ENCODE data around the gene TBC1D22B.

Gene TBC1D22B

GRCh38 chr6:37309692-37310091 lies 52.1 kb downstream of the TBC1D22B start:
- H3K4me1 ChIP-seq (ENCODE audit: control insufficient read depth in 2 of 2, insufficient read depth in 2 of 2, low read length in 2 of 2) = no peaks in the 10 kb centered on the region
- H3K9me3 ChIP-seq (ENCODE audit: control insufficient read depth in 2 of 2, low read length in 2 of 2) = no peaks in the 10 kb centered on the region
- H3K4me3 ChIP-seq (ENCODE audit: low read length in 2 of 2) = no peak overlapping the region
- H3K27me3 ChIP-seq (ENCODE audit: control insufficient read depth in 2 of 2, insufficient read depth in 2 of 2, low read length in 2 of 2) = no peaks in the 10 kb centered on the region
- no peak overlapping the region for H3K9ac ChIP-seq (ENCODE audit: low read depth in 1 of 2, low read length in 2 of 2)
- H3K27ac ChIP-seq (ENCODE audit: low read depth in 2 of 2, low read length in 2 of 2) = no peak overlapping the region
- peaks cover 20 to 22% of the 10 kb centered on the region in 2 donors for H3K36me3 ChIP-seq (ENCODE audit: control insufficient read depth in 2 of 2, insufficient read depth in 2 of 2, low read length in 2 of 2)

- Histone ChIP-seq H3K36me3 (ENCODE audit: control insufficient read depth in 2 of 2, insufficient read depth in 2 of 2, low read length in 2 of 2) (peaks cover 17 to 26% of the 10 kb centered on the region in 2 donors), H3K4me1 (ENCODE audit: control insufficient read depth in 2 of 2, insufficient read depth in 2 of 2, low read length in 2 of 2) (no peaks in the 10 kb centered on the region), H3K27ac (ENCODE audit: low read depth in 2 of 2, low read length in 2 of 2) (no peak overlapping the region), H3K4me3 (ENCODE audit: low read length in 2 of 2) (no peak overlapping the region), H3K9ac (ENCODE audit: low read depth in 1 of 2, low read length in 2 of 2) (no peak overlapping the region), H3K27me3 (ENCODE audit: control insufficient read depth in 2 of 2, insufficient read depth in 2 of 2, low read length in 2 of 2) (no peaks in the 10 kb centered on the region), H3K9me3 (ENCODE audit: control insufficient read depth in 2 of 2, low read length in 2 of 2) (no peaks in the 10 kb centered on the region)
These were observed 53.4 kb downstream of the TBC1D22B start for GRCh38 chr6:37310966-37311365.

GRCh38 chr6:37311741-37312473 lies 54.3 kb downstream of the TBC1D22B start:
- Histone ChIP-seq H3K9ac (ENCODE audit: low read depth in 1 of 2, low read length in 2 of 2) (no peak overlapping the region), H3K36me3 (ENCODE audit: control insufficient read depth in 2 of 2, insufficient read depth in 2 of 2, low read length in 2 of 2) (peaks cover 24 to 31% of the 10 kb centered on the region in 2 donors), H3K9me3 (ENCODE audit: control insufficient read depth in 2 of 2, low read length in 2 of 2) (no peaks in the 10 kb centered on the region), H3K4me3 (ENCODE audit: low read length in 2 of 2) (no peak overlapping the region), H3K27ac (ENCODE audit: low read depth in 2 of 2, low read length in 2 of 2) (no peak overlapping the region), H3K4me1 (ENCODE audit: control insufficient read depth in 2 of 2, insufficient read depth in 2 of 2, low read length in 2 of 2) (no peaks in the 10 kb centered on the region), H3K27me3 (ENCODE audit: control insufficient read depth in 2 of 2, insufficient read depth in 2 of 2, low read length in 2 of 2) (no peaks in the 10 kb centered on the region)

DNA sequence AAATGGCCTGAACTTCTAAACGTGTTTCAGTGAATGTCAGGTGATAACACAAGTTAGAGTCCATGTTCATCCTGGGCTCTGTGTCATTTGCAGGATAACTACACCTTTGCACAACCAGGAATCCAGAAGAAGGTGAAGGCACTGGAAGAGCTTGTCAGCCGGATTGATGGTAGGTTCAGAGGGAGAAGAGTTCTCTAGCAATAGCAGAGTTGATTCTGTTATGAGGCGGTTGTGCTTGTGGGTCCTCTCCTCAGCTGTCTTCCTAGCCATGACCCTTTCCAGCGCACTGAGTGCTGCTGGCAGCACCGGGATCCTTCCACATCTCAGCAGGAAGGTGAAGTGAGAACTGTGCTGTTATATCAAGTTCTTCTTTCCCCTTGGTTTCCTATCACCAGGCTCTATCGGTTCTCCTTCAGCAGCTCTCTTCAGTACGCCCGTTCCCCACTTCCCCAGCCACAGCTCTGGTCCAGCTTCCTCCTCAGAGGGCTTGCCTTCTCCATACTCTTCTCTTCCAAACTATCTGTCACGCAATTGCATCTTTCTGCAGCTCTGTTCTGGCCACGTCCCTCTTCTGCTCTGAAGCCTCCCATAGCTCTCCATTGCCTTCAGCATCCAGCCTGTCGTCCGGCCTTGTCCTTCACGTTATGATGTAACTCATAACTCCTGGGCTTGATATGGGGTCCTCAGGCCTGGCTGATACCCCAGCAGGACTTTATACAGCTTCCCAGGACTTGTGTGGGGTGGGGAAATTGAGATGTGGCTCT lies 56.3 kb downstream of the TBC1D22B start:
- no peaks in the 10 kb centered on the region for H3K4me1 ChIP-seq (ENCODE audit: control insufficient read depth in 2 of 2, insufficient read depth in 2 of 2, low read length in 2 of 2)
- H3K27ac ChIP-seq (ENCODE audit: low read depth in 2 of 2, low read length in 2 of 2) = no peak overlapping the region
- no peaks in the 10 kb centered on the region for H3K9me3 ChIP-seq (ENCODE audit: control insufficient read depth in 2 of 2, low read length in 2 of 2)
- H3K9ac ChIP-seq (ENCODE audit: low read depth in 1 of 2, low read length in 2 of 2) = no peak overlapping the region
- H3K4me3 ChIP-seq (ENCODE audit: low read length in 2 of 2) = no peak overlapping the region
- H3K27me3 ChIP-seq (ENCODE audit: control insufficient read depth in 2 of 2, insufficient read depth in 2 of 2, low read length in 2 of 2) = no peaks in the 10 kb centered on the region
- H3K36me3 ChIP-seq (ENCODE audit: control insufficient read depth in 2 of 2, insufficient read depth in 2 of 2, low read length in 2 of 2) = peaks cover 43 to 49% of the 10 kb centered on the region in 2 donors

GRCh38 chr6:37314487-37315156 lies 57.0 kb downstream of the TBC1D22B start:
- no peak overlapping the region for H3K9ac ChIP-seq (ENCODE audit: low read depth in 1 of 2, low read length in 2 of 2)
- H3K36me3 ChIP-seq (ENCODE audit: control insufficient read depth in 2 of 2, insufficient read depth in 2 of 2, low read length in 2 of 2) = peaks cover 48 to 54% of the 10 kb centered on the region in 2 donors
- no peaks in the 10 kb centered on the region for H3K4me1 ChIP-seq (ENCODE audit: control insufficient read depth in 2 of 2, insufficient read depth in 2 of 2, low read length in 2 of 2)
- no peak overlapping the region for H3K4me3 ChIP-seq (ENCODE audit: low read length in 2 of 2)
- no peak overlapping the region for H3K27ac ChIP-seq (ENCODE audit: low read depth in 2 of 2, low read length in 2 of 2)
- no peaks in the 10 kb centered on the region for H3K9me3 ChIP-seq (ENCODE audit: control insufficient read depth in 2 of 2, low read length in 2 of 2)
- no peaks in the 10 kb centered on the region for H3K27me3 ChIP-seq (ENCODE audit: control insufficient read depth in 2 of 2, insufficient read depth in 2 of 2, low read length in 2 of 2)

DNA sequence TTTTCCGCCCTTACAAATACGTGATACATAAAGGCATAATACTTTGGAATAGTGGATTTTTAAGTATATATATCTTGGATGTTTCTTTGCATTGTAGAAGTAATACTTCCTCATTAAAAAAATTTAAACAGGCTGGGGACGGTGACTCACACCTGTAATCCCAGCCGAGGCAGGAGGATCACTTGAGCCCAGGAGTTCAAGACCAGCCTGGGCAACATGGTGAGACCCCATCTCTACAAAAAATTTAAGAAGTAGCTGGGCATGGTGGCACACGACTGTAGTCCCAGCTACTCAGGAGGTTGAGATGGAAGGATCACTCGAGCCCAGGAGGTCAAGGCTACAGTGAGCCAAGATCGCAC lies 57.6 kb downstream of the TBC1D22B start:
- H3K9me3 ChIP-seq (ENCODE audit: control insufficient read depth in 2 of 2, low read length in 2 of 2) = no peaks in the 10 kb centered on the region
- no peak overlapping the region for H3K27ac ChIP-seq (ENCODE audit: low read depth in 2 of 2, low read length in 2 of 2)
- H3K4me1 ChIP-seq (ENCODE audit: control insufficient read depth in 2 of 2, insufficient read depth in 2 of 2, low read length in 2 of 2) = no peaks in the 10 kb centered on the region
- H3K4me3 ChIP-seq (ENCODE audit: low read length in 2 of 2) = no peak overlapping the region
- H3K36me3 ChIP-seq (ENCODE audit: control insufficient read depth in 2 of 2, insufficient read depth in 2 of 2, low read length in 2 of 2) = peaks cover 48 to 56% of the 10 kb centered on the region in 2 donors
- no peak overlapping the region for H3K9ac ChIP-seq (ENCODE audit: low read depth in 1 of 2, low read length in 2 of 2)
- H3K27me3 ChIP-seq (ENCODE audit: control insufficient read depth in 2 of 2, insufficient read depth in 2 of 2, low read length in 2 of 2) = no peaks in the 10 kb centered on the region

DNA sequence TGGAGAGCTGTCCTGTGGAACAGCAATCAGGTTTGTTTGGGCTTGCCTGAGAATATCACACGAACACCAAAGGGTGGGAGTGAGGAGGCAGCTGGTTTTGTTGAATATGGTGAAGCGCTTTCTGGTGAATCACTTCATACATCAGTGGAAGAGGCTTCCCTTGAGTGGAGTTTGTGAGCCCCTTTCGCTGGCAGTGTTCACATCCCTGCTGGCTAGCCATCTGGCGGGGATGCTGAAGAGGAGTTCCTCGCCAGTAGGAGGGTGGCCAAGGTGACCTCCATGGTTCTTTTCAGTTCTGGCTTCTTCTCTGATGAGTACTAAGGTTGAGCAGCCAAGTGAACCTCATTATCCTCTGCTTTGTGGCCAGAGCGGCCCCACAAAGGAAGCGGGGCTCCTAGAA lies 58.5 kb downstream of the TBC1D22B start:
- no peaks in the 10 kb centered on the region for H3K9me3 ChIP-seq (ENCODE audit: control insufficient read depth in 2 of 2, low read length in 2 of 2)
- H3K36me3 ChIP-seq (ENCODE audit: control insufficient read depth in 2 of 2, insufficient read depth in 2 of 2, low read length in 2 of 2) = peaks cover 48 to 62% of the 10 kb centered on the region in 2 donors
- no peak overlapping the region for H3K4me3 ChIP-seq (ENCODE audit: low read length in 2 of 2)
- no peaks in the 10 kb centered on the region for H3K27me3 ChIP-seq (ENCODE audit: control insufficient read depth in 2 of 2, insufficient read depth in 2 of 2, low read length in 2 of 2)
- H3K4me1 ChIP-seq (ENCODE audit: control insufficient read depth in 2 of 2, insufficient read depth in 2 of 2, low read length in 2 of 2) = no peaks in the 10 kb centered on the region
- no peak overlapping the region for H3K9ac ChIP-seq (ENCODE audit: low read depth in 1 of 2, low read length in 2 of 2)
- H3K27ac ChIP-seq (ENCODE audit: low read depth in 2 of 2, low read length in 2 of 2) = no peak overlapping the region

DNA sequence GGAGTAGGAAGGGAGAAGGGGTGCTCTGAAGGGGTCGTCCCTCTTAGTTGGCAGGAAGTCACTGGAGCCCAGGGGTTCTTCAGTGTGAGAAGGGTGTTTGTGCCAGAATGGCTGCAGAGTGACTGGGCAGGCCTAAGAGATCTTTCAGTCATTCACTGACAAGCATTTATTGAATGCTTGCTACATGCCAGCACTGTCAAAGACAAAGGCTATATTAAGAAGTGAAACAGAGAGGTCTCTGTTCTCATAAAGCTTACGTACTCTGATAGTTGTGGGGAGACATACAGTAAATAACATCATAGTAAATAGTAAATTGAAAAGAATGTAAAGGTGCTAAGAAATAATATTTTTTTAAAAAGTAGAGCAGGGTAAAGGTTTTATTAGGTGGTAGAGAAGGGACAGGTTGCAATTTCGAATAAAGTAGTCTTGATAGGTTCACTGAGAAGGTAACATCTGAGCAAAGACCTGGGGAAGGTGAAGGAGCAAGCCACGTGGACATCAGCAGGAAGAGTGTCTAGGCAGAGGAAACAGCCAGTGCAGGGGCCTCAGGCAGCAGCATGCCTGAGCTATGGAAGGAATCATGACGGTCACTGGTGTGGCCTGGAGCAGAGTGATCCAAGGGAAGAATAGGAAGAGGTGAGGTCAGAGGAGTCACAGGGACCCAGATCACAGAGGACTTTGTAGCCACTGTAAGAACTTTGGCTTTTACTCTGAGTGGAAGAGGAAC lies 59.9 kb downstream of the TBC1D22B start:
- no peak overlapping the region for H3K4me3 ChIP-seq (ENCODE audit: low read length in 2 of 2)
- H3K27me3 ChIP-seq (ENCODE audit: control insufficient read depth in 2 of 2, insufficient read depth in 2 of 2, low read length in 2 of 2) = no peaks in the 10 kb centered on the region
- no peaks in the 10 kb centered on the region for H3K4me1 ChIP-seq (ENCODE audit: control insufficient read depth in 2 of 2, insufficient read depth in 2 of 2, low read length in 2 of 2)
- H3K27ac ChIP-seq (ENCODE audit: low read depth in 2 of 2, low read length in 2 of 2) = no peak overlapping the region
- H3K36me3 ChIP-seq (ENCODE audit: control insufficient read depth in 2 of 2, insufficient read depth in 2 of 2, low read length in 2 of 2) = peaks cover 53 to 62% of the 10 kb centered on the region in 2 donors
- no peak overlapping the region for H3K9ac ChIP-seq (ENCODE audit: low read depth in 1 of 2, low read length in 2 of 2)
- H3K9me3 ChIP-seq (ENCODE audit: control insufficient read depth in 2 of 2, low read length in 2 of 2) = no peaks in the 10 kb centered on the region

DNA sequence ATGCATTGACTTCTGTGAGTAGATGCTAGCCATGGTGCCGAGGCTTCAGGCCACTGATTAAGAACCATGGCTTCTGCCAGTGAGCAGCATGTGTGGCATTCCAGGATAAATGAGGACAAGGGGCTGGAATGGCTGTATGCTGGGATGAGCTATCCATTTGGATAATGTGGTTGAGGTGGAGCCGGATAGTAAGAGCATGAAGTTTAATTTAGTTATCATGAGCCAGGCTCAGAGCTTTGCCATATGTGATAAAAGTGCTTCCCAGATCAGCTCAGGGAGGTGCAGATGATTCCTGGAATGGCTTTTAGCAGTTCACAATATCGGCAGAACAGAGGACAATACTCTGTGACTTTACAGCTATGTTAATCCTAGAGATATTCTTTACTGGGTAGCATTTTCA lies 61.6 kb downstream of the TBC1D22B start:
- Histone ChIP-seq H3K4me1 (ENCODE audit: control insufficient read depth in 2 of 2, insufficient read depth in 2 of 2, low read length in 2 of 2) (no peaks in the 10 kb centered on the region), H3K9me3 (ENCODE audit: control insufficient read depth in 2 of 2, low read length in 2 of 2) (no peaks in the 10 kb centered on the region), H3K27me3 (ENCODE audit: control insufficient read depth in 2 of 2, insufficient read depth in 2 of 2, low read length in 2 of 2) (no peaks in the 10 kb centered on the region), H3K27ac (ENCODE audit: low read depth in 2 of 2, low read length in 2 of 2) (no peak overlapping the region), H3K36me3 (ENCODE audit: control insufficient read depth in 2 of 2, insufficient read depth in 2 of 2, low read length in 2 of 2) (peaks cover 47 to 51% of the 10 kb centered on the region in 2 donors), H3K9ac (ENCODE audit: low read depth in 1 of 2, low read length in 2 of 2) (no peak overlapping the region), H3K4me3 (ENCODE audit: low read length in 2 of 2) (no peak overlapping the region)

Data from mucosa of rectum (tissue), 2 donors.